GM23248 (cell line): ENCODE data around the gene DDIAS.

Experiments used
- EZH2 ChIP-seq: fragments of 200-600 bp; sonication (generic); IDR thresholded peaks from 2 replicates; pipeline ENCODE4 v1.6.1; 2018; ENCODE audit warnings: antibody characterized with exemption, mild to moderate bottlenecking; ENCODE audit not compliant: insufficient read depth, poor library complexity, severe bottlenecking
- EZH2phosphoT487 ChIP-seq: fragments of 200-600 bp; sonication (generic); IDR thresholded peaks from 2 replicates; pipeline ENCODE4 v1.6.1; 2018; ENCODE audit warnings: antibody characterized with exemption, moderate library complexity, mild to moderate bottlenecking, low read depth; ENCODE audit not compliant: insufficient read depth

GRCh38 chr11:82967381-82967780 lies 65.8 kb downstream of the DDIAS start:
- TF ChIP-seq EZH2, result no peak
- TF ChIP-seq EZH2phosphoT487, result no peak
